ENCODE data around the gene SSNA1. TPM values are rescaled to one million over a fixed set of nuclear protein-coding genes. Genes with fewer than 3 reads are reported as not detected.

Gene SSNA1
- total RNA-seq, 1 donor, result 59.7 TPM

DNA sequence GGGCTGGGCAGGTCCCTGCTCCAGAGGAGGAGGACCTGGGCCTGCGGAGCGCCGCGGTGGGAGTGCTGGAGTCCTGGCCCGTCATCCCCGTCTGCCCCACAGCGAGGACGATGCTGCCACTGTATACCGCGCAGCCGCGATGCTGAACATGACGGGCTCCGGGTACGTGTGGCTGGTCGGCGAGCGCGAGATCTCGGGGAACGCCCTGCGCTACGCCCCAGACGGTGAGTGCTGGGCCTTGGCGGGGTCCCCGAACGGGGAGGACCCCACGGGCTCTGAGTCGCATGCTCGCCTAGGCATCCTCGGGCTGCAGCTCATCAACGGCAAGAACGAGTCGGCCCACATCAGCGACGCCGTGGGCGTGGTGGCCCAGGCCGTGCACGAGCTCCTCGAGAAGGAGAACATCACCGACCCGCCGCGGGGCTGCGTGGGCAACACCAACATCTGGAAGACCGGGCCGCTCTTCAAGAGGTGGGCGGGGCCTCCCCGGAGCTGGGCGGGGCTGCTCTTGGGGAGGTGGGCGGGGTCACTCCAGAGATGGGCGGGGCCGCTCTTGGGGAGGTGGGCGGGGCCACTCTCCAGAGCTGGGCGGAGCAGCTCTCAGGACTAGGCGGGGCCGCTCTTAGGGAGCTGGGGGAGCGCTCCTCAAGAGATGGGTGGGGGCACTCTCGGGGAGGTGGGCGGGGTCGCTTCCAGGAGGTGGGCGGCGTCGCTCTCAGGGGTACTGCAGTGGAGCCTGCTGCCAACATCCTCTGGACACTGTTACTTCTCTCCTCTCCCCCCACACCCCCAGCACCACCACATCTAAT, 31.7 kb upstream of the SSNA1 start:
- H2AFZ ChIP-seq (ENCODE audit: low read length), result peak overlapping the region; percentile 56
- no peaks in the 10 kb centered on the region for H3K4me1 ChIP-seq (ENCODE audit: insufficient read depth, low read length)
- H3K36me3 ChIP-seq (ENCODE audit: insufficient read depth, low read length), result no peaks in the 10 kb centered on the region
- H3K27ac ChIP-seq (ENCODE audit: low read depth, low read length), result no peak overlapping the region
- TF ChIP-seq, protein P1, sequence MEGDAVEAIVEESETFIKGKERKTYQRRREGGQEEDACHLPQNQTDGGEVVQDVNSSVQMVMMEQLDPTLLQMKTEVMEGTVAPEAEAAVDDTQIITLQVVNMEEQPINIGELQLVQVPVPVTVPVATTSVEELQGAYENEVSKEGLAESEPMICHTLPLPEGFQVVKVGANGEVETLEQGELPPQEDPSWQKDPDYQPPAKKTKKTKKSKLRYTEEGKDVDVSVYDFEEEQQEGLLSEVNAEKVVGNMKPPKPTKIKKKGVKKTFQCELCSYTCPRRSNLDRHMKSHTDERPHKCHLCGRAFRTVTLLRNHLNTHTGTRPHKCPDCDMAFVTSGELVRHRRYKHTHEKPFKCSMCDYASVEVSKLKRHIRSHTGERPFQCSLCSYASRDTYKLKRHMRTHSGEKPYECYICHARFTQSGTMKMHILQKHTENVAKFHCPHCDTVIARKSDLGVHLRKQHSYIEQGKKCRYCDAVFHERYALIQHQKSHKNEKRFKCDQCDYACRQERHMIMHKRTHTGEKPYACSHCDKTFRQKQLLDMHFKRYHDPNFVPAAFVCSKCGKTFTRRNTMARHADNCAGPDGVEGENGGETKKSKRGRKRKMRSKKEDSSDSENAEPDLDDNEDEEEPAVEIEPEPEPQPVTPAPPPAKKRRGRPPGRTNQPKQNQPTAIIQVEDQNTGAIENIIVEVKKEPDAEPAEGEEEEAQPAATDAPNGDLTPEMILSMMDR (IDR thresholded peaks at IDR 0.05; ENCODE audit: extremely low read depth, low read depth, low read length), result no peak
- peaks cover 36% of the 10 kb centered on the region for H3K27me3 ChIP-seq (ENCODE audit: insufficient read depth, low read length)
- DNase-seq (ENCODE audit: insufficient read length, low spot score, missing footprints), result no peak
- peaks cover 5% of the 10 kb centered on the region for H4K20me1 ChIP-seq (ENCODE audit: insufficient read depth, low read length)
- H3K9me3 ChIP-seq (ENCODE audit: low read depth, low read length), result no peaks in the 10 kb centered on the region
- H3K4me3 ChIP-seq (ENCODE audit: insufficient read depth, low read length), result peak overlapping the region; percentile 56
- H3K79me2 ChIP-seq (ENCODE audit: insufficient read depth, low read length), result no peaks in the 10 kb centered on the region
- H3K4me2 ChIP-seq (ENCODE audit: insufficient read depth, low read length), result peak overlapping the region; percentile 67

DNA sequence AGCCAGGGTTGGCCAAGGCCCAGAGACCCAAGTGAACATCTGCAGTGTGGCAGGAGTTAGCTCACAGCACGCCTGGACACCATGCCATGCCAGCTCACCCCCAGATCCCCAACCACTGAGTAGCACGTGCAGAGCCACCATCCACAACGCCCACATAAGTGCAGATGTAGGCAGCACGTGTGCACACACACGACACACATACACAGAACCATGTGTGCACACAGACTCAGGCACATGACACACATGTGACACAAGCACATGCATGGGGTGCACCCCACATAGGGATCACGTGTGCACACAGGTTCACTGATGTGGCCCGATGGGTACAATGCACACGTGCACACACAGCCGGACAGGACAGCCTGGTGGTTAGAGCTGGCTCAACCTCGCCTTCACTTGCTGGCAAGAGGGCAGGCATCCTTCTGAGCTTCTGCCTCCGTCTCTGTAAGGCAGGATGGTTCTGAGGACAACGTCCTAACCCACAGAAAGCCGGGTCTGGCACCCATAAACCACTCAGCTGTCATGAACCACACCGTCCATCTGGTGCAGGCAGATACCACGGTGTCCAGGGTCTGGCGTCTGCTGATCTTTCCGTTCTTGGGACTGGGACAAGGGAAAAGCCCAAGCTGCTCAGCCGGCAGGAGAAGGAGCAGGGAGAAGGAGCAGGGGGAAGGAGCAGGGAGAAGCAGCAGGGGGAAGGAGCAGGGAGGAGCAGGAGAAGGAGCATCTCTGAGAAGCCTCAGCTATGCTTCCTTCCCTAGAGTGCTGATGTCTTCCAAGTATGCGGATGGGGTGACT, 30.7 kb upstream of the SSNA1 start:
- H3K4me1 ChIP-seq (ENCODE audit: insufficient read depth, low read length), result no peaks in the 10 kb centered on the region
- no peak overlapping the region for H2AFZ ChIP-seq (ENCODE audit: low read length)
- H4K20me1 ChIP-seq (ENCODE audit: insufficient read depth, low read length), result peaks cover 5% of the 10 kb centered on the region
- H3K79me2 ChIP-seq (ENCODE audit: insufficient read depth, low read length), result no peaks in the 10 kb centered on the region
- no peaks in the 10 kb centered on the region for H3K9me3 ChIP-seq (ENCODE audit: low read depth, low read length)
- H3K4me2 ChIP-seq (ENCODE audit: insufficient read depth, low read length), result no peak overlapping the region
- DNase-seq (ENCODE audit: insufficient read length, low spot score, missing footprints), result no peak
- TF ChIP-seq, protein P1 (IDR thresholded peaks at IDR 0.05; ENCODE audit: extremely low read depth, low read depth, low read length), result no peak
- H3K4me3 ChIP-seq (ENCODE audit: insufficient read depth, low read length), result no peak overlapping the region
- peaks cover 40% of the 10 kb centered on the region for H3K27me3 ChIP-seq (ENCODE audit: insufficient read depth, low read length)
- no peaks in the 10 kb centered on the region for H3K36me3 ChIP-seq (ENCODE audit: insufficient read depth, low read length)
- no peak overlapping the region for H3K27ac ChIP-seq (ENCODE audit: low read depth, low read length)

DNA sequence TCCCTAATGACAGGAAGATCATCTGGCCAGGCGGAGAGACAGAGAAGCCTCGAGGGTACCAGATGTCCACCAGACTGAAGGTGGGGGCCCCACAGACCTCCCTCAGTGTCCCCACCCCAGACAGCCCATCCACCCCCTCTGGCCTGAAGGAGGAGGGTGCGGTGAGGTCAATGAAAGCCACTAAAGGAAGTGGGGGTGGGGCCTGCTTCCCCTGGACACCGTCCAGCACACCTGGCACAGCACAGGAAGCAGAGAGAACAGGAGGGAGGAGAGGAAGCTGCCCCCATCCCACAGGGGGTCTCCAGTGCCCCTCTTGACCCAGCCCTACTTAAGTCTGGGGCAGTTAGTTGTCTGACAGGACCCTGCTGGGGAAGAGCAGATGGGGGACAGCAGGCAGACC, 29.9 kb upstream of the SSNA1 start:
- H3K4me2 ChIP-seq (ENCODE audit: insufficient read depth, low read length), result no peak overlapping the region
- H3K27me3 ChIP-seq (ENCODE audit: insufficient read depth, low read length), result peaks cover 43% of the 10 kb centered on the region
- H3K4me1 ChIP-seq (ENCODE audit: insufficient read depth, low read length), result no peaks in the 10 kb centered on the region
- H2AFZ ChIP-seq (ENCODE audit: low read length), result no peak overlapping the region
- H4K20me1 ChIP-seq (ENCODE audit: insufficient read depth, low read length), result peaks cover 5% of the 10 kb centered on the region
- no peaks in the 10 kb centered on the region for H3K36me3 ChIP-seq (ENCODE audit: insufficient read depth, low read length)
- H3K27ac ChIP-seq (ENCODE audit: low read depth, low read length), result no peak overlapping the region
- no peaks in the 10 kb centered on the region for H3K9me3 ChIP-seq (ENCODE audit: low read depth, low read length)
- no peak for DNase-seq (ENCODE audit: insufficient read length, low spot score, missing footprints)
- no peak overlapping the region for H3K4me3 ChIP-seq (ENCODE audit: insufficient read depth, low read length)
- TF ChIP-seq, protein P1 (IDR thresholded peaks at IDR 0.05; ENCODE audit: extremely low read depth, low read depth, low read length), result no peak
- no peaks in the 10 kb centered on the region for H3K79me2 ChIP-seq (ENCODE audit: insufficient read depth, low read length)
